Adipose tissue (tissue), 3 donors: ENCODE data around the gene NAT8L. TPM values are rescaled to one million over a fixed set of nuclear protein-coding genes. Genes with fewer than 3 reads are reported as not detected.

Experiments used
- H3K27ac ChIP-seq: one replicate; pipeline ENCODE4 v1.5.1; 2013; ENCODE audit warnings: low read depth, low read length
- WGBS, 3 donors: extraction: QIAGEN DNeasy Blood & Tissue Kit; methylation state at CpG; one replicate each; pipeline ENCODE4 v1.1.7; 2013; 5-methylcytosine and 5-hydroxymethylcytosine counted together
- polyA plus RNA-seq, 3 donors: library from polyadenylated mRNA; stranded (reverse); fragments of 200-250 nt; gene quantifications; one replicate each; pipeline ENCODE4 v1.2.3, GENCODE V29; 2013
- donor health status: healthy with polysubstance abuse.
- donor health status: Bipolar disorder and iron deficiency.
- donor health status: healthy.

The NAT8L gene
- polyA plus RNA-seq, 3 donors: 9.2 to 68.4 (median 11.5) TPM

GRCh38 chr4:2061186-2062131 is 2.3 kb downstream of the NAT8L start:
- no peak overlapping the region for H3K27ac ChIP-seq

GRCh38 chr4:2062168-2062807 is 3.2 kb downstream of the NAT8L start:
- 80 to 89% (median 82%) methylated on average over 11 of the region's 11 CpGs for WGBS, 3 donors
- H3K27ac ChIP-seq: no peak overlapping the region

More at GRCh38 chr4:2061186-2062131, 2.3 kb downstream of the NAT8L start:
- 66 to 72% (median 71%) methylated on average over 37 to 42 of the region's 42 CpGs for WGBS, 3 donors

- H3K27ac ChIP-seq: no peak overlapping the region
- WGBS, 3 donors: 69 to 79% (median 73%) methylated on average over 13 to 16 of the region's 16 CpGs
Measured at GRCh38 chr4:2062808-2063524, 3.8 kb downstream of the NAT8L start.

- no peak overlapping the region for H3K27ac ChIP-seq
- WGBS, 3 donors: 94 to 95% (median 95%) methylated on average over 50 to 53 of the region's 53 CpGs
Measured at GRCh38 chr4:2063557-2064275, 4.6 kb downstream of the NAT8L start.

- no peak overlapping the region for H3K27ac ChIP-seq
- 76 to 88% (median 85%) methylated on average over 40 of the region's 40 CpGs for WGBS, 3 donors
Measured at GRCh38 chr4:2064276-2064991, 5.3 kb downstream of the NAT8L start.

- WGBS, 3 donors: 74 to 84% (median 75%) methylated on average over 23 to 24 of the region's 24 CpGs
- no peak overlapping the region for H3K27ac ChIP-seq
Measured at GRCh38 chr4:2065106-2065930, 6.2 kb downstream of the NAT8L start.

- H3K27ac ChIP-seq: no peak overlapping the region
- 68 to 89% (median 79%) methylated on average over 15 of the region's 15 CpGs for WGBS, 3 donors
Measured at GRCh38 chr4:2066011-2066551, 7.0 kb downstream of the NAT8L start.

- WGBS, 3 donors: 75 to 81% (median 79%) methylated on average over 28 to 29 of the region's 29 CpGs
- H3K27ac ChIP-seq: no peak overlapping the region
Measured at GRCh38 chr4:2066571-2067445, 7.7 kb downstream of the NAT8L start.

- WGBS, 3 donors: 67 to 81% (median 68%) methylated on average over 24 to 26 of the region's 26 CpGs
- no peak overlapping the region for H3K27ac ChIP-seq
Measured at GRCh38 chr4:2067446-2068197, 8.5 kb downstream of the NAT8L start.

- 91 to 96% (median 93%) methylated on average over 13 of the region's 13 CpGs for WGBS, 3 donors
- no peak overlapping the region for H3K27ac ChIP-seq
Measured at GRCh38 chr4:2068198-2068470, 9.0 kb downstream of the NAT8L start.

- WGBS, 3 donors: 81 to 94% (median 81%) methylated on average over 10 to 11 of the region's 11 CpGs
Measured at GRCh38 chr4:2068566-2068965, 9.4 kb downstream of the NAT8L start.

GRCh38 chr4:2069161-2069971 is 10.2 kb downstream of the NAT8L start:
- no peak overlapping the region for H3K27ac ChIP-seq
- WGBS, 3 donors: 78 to 85% (median 84%) methylated on average over 14 to 17 of the region's 17 CpGs

More at GRCh38 chr4:2068566-2068965, 9.4 kb downstream of the NAT8L start:
- H3K27ac ChIP-seq: no peak overlapping the region

- no peak overlapping the region for H3K27ac ChIP-seq
- 65 to 92% (median 65%) methylated on average over 13 to 14 of the region's 14 CpGs for WGBS, 3 donors
Measured at GRCh38 chr4:2069986-2070385, 10.9 kb downstream of the NAT8L start.

GRCh38 chr4:2070421-2071251 is 11.5 kb downstream of the NAT8L start:
- 79 to 85% (median 81%) methylated on average over 21 to 22 of the region's 22 CpGs for WGBS, 3 donors

More at GRCh38 chr4:2070421-2071251, 11.5 kb downstream of the NAT8L start:
- H3K27ac ChIP-seq: no peak overlapping the region
